Stimulated activated CD8-positive, alpha-beta memory T cell treated with anti-CD3 and anti-CD28 coated beads, Interleukin-4, amount 100 ng/mL, for 4 hours (primary cell): Measurements from ENCODE around the gene NXF1.

Experiments used
- DNase-seq, 2 donors: peaks; one replicate each; pipeline ENCODE4 v3.0.0-alpha.2; 2020; ENCODE audit warnings: low read depth in 2 of 2, low spot score in 1 of 2

Gene NXF1

GRCh38 chr11:62747475-62748160, 57.6 kb downstream of the NXF1 start:
- no peak for DNase-seq
